ENCODE data around the gene PGAP6. TPM values are rescaled to one million over a fixed set of nuclear protein-coding genes. Genes with fewer than 3 reads are reported as not detected.

Gene PGAP6
- total and polyA plus RNA-seq, 10 donors, result 19.5 to 63.2 (median 43.9) TPM

DNA sequence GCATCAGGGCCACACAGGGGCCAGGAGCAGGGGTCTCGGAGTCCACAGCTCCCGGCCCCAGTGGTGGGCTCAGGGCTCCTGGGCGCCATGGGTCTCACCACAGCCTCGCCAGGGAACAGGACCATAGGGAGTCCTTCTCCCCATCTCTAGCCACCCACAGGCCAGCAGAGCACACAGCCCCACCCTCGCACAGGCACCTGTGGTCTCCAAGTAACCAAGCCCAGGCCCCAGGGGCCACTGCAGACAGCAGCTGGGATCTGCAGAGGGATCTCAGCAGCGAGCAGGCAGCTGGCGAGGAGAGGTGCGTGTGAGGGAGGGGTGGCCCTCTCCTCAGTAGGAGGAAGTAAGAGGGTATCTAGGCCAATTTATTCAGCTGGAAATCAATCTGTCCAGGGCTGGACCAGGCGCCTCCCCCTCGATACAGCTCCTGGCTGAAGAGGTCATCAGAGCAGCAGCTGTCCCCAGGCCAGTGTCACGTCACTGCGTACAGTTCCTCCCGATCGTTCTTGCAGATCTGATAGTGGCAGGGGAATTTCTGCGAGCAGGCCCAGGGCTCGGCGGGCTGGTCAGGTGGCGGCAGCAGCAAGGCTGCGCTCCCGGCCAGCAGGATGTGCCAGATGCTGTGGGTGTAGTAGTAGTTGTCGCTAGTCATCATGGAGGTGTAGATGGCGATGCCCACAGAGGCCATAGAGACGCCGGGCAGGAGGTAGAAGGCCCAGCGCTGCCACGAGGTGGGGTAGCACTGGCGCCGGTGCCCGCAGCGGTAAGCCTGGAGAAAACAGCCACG is 10.1 kb downstream of the PGAP6 start:
- Histone ChIP-seq H3K27me3 (replicated peaks in 1 of 7) (no peaks in the 10 kb centered on the region), H3K4me1 (peaks cover 9 to 32% (median 25%) of the 10 kb centered on the region in 6 donors), H3K36me3 (peaks cover 0 to 87% (median 74%) of the 10 kb centered on the region in 6 donors), H3K4me3 (no peak overlapping the region), H3K9me3 (no peaks in the 10 kb centered on the region), H3K27ac (peak overlapping the region in 4 of 8 donors; percentile 75 to 85 (median 84))
- WGBS, 5 donors, result 84 to 95% (median 90%) methylated on average over 24 to 31 of the region's 31 CpGs
- peak; percentile 80 for DNase-seq
- intact Hi-C loops (cut with DNase I; ENCODE audit: low total_unique reads), result no loop called here
- TF ChIP-seq POLR2AphosphoS5 (IDR thresholded peaks at IDR 0.05), result peak in 1 of 3 donors; percentile 29
- TF ChIP-seq, protein P1, sequence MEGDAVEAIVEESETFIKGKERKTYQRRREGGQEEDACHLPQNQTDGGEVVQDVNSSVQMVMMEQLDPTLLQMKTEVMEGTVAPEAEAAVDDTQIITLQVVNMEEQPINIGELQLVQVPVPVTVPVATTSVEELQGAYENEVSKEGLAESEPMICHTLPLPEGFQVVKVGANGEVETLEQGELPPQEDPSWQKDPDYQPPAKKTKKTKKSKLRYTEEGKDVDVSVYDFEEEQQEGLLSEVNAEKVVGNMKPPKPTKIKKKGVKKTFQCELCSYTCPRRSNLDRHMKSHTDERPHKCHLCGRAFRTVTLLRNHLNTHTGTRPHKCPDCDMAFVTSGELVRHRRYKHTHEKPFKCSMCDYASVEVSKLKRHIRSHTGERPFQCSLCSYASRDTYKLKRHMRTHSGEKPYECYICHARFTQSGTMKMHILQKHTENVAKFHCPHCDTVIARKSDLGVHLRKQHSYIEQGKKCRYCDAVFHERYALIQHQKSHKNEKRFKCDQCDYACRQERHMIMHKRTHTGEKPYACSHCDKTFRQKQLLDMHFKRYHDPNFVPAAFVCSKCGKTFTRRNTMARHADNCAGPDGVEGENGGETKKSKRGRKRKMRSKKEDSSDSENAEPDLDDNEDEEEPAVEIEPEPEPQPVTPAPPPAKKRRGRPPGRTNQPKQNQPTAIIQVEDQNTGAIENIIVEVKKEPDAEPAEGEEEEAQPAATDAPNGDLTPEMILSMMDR (IDR thresholded peaks at IDR 0.05 in 8 of 11, conservative IDR thresholded peaks at IDR 0.05 in 3 of 11), result no peak
- TF ChIP-seq POLR2A (IDR thresholded peaks at IDR 0.05), result no peak

DNA sequence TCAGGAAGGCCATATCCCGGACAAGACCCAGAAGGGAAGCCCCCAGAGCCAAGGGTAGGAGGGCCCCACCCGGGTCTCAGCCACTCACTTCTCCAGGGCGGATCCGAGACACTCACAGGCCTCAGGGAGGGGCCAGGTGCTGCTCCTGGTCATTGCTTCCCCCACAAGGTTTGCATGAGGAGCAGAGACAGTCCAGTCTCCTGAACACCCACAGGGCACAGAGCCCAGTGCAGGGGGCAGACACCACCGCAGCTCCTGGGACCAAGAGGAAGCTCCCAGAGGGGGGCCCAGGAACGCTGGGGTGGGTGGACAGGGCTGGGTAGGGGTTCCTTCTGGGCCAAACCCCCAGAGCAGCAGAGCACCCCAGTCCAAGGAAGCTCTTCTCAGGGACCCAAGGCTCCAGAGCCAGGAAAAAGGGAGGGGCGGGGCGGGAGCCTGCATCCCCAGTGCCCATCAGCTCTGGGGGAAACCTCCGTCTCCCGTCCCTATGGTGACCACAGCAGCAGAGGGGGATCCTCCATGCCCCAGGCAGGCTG is 10.7 kb downstream of the PGAP6 start:
- Histone ChIP-seq H3K27ac (peak overlapping the region; percentile 61 to 85 (median 76)), H3K27me3 (replicated peaks in 1 of 7) (no peaks in the 10 kb centered on the region), H3K4me3 (peak overlapping the region in 4 of 8 donors; percentile 47 to 71 (median 54)), H3K9me3 (no peaks in the 10 kb centered on the region), H3K36me3 (peaks cover 0 to 87% (median 73%) of the 10 kb centered on the region in 6 donors), H3K4me1 (peaks cover 9 to 32% (median 25%) of the 10 kb centered on the region in 6 donors)
- intact Hi-C loops (cut with DNase I; ENCODE audit: low total_unique reads), result no loop called here
- WGBS, 5 donors, result 35 to 67% (median 57%) methylated on average over 7 to 10 of the region's 10 CpGs
- no peak for TF ChIP-seq POLR2AphosphoS5 (IDR thresholded peaks at IDR 0.05)
- no peak for TF ChIP-seq POLR2A (IDR thresholded peaks at IDR 0.05)
- TF ChIP-seq, protein P1 (IDR thresholded peaks at IDR 0.05 in 8 of 11, conservative IDR thresholded peaks at IDR 0.05 in 3 of 11), result no peak
- DNase-seq, result peak; percentile 82

DNA sequence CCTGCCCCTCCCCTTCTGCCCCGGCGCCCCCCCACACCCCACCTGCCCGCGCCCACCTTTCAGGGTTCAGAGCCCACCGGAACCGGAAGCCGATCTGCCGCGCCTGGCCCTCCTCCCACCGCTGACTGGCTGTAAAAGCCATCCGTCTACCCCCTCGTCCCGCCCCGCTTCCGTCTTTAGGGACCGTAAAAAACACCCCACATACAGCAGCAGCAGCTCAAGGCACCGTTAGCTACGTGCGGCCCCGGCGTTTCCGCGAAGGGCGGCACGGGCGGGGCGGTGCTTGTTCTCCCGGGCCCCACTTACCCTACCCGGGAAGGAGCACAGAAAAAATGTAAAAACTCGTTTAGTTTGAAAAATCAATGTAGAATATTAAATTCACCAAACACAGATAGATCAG is 11.3 kb downstream of the PGAP6 start, which contains the start of gene MRPL28:
MRPL28 (minus strand) TSS at position 96 of the 400 bp plus-strand sequence. CDS start 320 bp downstream, outside the sequence.
- H3K4me3 ChIP-seq, result peak within 1 kb of the TSS; percentile 15 to 71 (median 34)
- peak within 1 kb of the TSS; percentile 61 to 85 (median 76) for H3K27ac ChIP-seq
- WGBS, 5 donors, result 0 to 1% (median 1%) methylated on average over 20 to 30 of the region's 30 CpGs
- no peaks in the 10 kb centered on the region for H3K9me3 ChIP-seq
- TF ChIP-seq, protein P1 (IDR thresholded peaks at IDR 0.05 in 8 of 11, conservative IDR thresholded peaks at IDR 0.05 in 3 of 11), result no peak
- peak in 1 of 3 donors; percentile 74 for TF ChIP-seq POLR2A (IDR thresholded peaks at IDR 0.05)
- TF ChIP-seq POLR2AphosphoS5 (IDR thresholded peaks at IDR 0.05), result peak; percentile 87 to 91 (median 88)
- peak; percentile 97 for DNase-seq
- H3K27me3 ChIP-seq (replicated peaks in 1 of 7), result no peaks in the 10 kb centered on the region
- H3K36me3 ChIP-seq, result peaks cover 0 to 83% (median 69%) of the 10 kb centered on the region in 6 donors
- H3K4me1 ChIP-seq, result peaks cover 9 to 32% (median 25%) of the 10 kb centered on the region in 6 donors
- intact Hi-C loops (cut with DNase I; ENCODE audit: low total_unique reads), result no loop called here
